D721Med (cell line): ENCODE measurements around the gene CHRND.

Experiments
- DNase-seq: peaks from one replicate; pipeline ENCODE4 v3.0.0; 2011; ENCODE audit warnings: low spot score; ENCODE audit not compliant: insufficient read length
- FAIRE-seq: peaks from 2 replicates; lab custom pipeline; 2011; peaks lifted over from hg19 to GRCh38; lab: Jason Lieb, UNC
- TF ChIP-seq, protein P1 (sequence below): IDR thresholded peaks from 2 replicates; pipeline ENCODE4 v1.5.1; 2012; ENCODE audit warnings: mild to moderate bottlenecking, control low read depth; ENCODE audit not compliant: insufficient read depth; ENCODE audit errors: missing control alignments

Gene CHRND

DNA sequence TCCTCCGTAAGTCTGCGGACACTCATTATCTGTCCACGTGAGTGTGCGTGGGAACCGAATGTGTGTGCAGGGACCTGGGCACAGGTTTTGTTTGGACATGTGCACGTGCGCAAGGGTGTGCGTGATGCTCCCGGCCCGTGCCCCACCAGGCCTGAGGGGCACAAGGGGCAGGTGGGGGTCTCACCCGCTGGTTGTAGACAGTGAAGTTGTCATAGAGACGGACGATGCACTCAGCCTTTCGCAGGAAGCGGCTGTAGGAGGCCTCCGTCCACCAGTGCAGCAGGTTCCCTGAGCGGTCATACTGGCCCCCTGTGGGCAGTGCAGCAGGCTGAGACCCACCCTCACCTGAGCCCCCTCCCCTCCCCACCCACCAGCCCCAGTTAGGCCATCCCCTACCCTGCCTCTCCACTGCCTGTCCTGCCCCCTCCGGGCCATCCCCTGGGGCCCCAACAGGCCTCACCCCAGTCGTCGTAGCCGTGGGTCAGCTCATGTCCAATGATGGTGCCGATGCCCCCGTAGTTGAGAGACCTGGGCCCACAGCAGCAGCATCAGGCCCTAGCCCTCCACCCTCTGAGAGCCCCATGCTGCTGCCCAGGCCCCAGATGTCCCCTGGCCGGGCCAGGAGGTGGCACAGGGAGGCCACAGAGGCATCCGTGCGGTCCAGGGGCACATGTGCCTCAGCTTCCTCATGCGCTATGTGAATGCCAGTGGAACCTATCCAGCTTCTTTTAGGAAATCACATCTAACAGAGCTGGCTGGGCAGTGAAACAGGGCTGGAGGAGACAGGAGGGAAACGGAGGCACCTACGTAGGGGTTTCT lies 44.4 kb upstream of the CHRND start:
- FAIRE-seq: no peak
- DNase-seq: no peak
- TF ChIP-seq, protein P1, sequence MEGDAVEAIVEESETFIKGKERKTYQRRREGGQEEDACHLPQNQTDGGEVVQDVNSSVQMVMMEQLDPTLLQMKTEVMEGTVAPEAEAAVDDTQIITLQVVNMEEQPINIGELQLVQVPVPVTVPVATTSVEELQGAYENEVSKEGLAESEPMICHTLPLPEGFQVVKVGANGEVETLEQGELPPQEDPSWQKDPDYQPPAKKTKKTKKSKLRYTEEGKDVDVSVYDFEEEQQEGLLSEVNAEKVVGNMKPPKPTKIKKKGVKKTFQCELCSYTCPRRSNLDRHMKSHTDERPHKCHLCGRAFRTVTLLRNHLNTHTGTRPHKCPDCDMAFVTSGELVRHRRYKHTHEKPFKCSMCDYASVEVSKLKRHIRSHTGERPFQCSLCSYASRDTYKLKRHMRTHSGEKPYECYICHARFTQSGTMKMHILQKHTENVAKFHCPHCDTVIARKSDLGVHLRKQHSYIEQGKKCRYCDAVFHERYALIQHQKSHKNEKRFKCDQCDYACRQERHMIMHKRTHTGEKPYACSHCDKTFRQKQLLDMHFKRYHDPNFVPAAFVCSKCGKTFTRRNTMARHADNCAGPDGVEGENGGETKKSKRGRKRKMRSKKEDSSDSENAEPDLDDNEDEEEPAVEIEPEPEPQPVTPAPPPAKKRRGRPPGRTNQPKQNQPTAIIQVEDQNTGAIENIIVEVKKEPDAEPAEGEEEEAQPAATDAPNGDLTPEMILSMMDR: no peak

DNA sequence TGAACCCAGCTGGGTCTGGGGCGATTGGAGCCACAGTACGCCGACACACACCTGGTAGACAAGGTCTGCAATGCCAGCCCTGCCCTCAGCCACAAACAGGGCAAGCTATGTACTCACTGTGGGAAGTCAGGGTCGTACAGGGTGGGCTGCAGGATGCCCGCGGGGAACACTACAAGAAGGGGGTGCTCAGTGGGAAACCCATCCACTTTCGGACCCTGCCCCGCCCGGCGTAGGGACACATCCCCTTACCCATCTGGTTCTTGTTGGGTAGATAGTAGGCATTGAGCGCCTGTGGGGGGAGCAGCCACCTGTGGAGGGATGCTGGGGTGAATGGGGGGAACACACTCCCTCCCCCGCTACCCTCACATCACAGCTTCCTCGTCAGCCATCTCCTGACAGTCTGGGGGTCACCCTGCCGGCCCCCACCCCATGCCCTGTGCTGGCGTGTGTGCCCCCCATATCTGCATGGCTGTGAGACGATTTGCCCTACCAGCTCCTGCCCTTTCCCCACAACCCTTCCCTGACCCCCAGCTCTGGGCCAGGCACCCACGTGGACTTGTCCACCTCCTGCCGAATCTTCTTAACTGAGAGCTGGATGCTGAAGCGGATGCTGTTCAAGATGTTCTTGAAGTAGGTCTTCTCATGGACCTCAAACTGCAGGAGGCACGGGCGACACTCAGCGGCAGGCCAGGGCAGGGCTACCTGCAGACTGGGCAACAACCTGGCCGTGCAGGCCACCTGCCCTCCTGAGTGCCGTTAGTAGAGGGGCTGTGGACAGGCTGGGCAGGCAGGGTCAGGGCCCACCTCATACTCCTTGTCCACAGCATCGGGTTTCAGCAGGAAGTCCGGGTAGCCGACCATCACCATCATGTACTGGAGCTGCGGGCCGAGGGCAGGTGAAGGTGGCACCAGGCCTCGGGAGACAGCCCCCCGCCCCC lies 43.4 kb upstream of the CHRND start:
- TF ChIP-seq, protein P1: no peak
- FAIRE-seq: no peak
- no peak for DNase-seq

DNA sequence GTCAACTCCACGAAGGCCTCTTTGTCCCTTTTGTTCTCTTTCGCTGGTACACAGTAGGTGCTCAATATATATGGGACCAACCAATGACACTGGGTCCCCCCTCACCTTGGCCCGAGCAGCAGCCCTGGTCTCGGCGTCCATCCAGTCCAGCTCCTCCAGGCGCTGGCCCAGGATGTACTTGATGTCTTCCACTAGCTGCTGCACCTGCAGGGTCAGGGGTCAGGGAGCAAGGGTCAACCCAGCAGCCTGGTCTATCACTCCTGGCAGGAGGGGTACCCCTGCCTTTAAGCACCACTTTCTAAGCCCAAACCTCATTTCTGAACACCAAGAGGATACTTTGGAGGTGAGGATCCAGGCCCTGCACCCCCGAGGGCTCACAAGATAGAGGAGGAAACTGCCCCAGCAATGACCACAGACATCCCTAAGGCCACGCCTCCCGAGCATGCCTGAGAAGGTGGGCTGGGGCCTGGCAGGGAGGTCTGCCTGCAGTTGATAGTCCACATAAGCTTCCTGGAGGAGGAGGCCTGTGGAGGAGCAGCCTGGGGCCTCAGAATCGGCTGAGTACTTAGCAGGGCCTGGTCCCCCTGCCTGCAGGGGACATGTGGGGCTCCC lies 42.5 kb upstream of the CHRND start:
- FAIRE-seq (no peak), DNase-seq (no peak)
- TF ChIP-seq, protein P1: no peak

DNA sequence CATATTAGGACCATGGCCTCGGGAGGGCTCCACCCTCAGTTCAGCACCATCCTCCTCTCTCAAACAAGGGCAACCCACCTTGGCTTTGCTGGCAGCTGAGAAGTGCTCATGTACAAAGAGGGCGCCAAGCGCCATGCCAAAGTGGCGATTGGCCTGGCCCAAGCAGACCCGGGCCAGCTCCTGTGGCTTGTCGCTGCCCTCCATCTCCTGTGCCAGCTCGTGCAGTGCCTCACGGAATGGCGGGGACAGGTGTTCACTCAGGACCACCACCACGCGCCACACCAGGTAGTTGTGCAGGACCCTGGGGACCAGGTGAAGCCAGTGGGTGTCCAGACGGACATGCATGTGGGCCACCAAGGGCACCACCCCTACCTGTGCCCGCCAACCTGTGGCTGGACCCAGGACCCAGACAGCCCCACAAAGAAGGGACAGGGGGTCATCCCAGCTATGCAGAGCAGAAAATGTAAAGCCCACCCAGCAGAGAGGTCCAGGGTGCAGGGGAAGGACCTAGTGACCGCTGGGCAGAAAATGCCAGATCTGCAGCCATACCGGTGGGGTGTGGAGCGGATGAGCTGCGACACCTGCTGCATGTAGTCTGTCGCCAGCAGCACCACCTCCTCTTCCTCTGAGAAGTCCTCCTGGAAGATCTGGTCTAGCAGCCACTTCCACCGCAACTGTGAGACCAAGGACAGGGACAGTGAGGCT lies 41.9 kb upstream of the CHRND start:
- no peak for DNase-seq
- TF ChIP-seq, protein P1: no peak
- no peak for FAIRE-seq

DNA sequence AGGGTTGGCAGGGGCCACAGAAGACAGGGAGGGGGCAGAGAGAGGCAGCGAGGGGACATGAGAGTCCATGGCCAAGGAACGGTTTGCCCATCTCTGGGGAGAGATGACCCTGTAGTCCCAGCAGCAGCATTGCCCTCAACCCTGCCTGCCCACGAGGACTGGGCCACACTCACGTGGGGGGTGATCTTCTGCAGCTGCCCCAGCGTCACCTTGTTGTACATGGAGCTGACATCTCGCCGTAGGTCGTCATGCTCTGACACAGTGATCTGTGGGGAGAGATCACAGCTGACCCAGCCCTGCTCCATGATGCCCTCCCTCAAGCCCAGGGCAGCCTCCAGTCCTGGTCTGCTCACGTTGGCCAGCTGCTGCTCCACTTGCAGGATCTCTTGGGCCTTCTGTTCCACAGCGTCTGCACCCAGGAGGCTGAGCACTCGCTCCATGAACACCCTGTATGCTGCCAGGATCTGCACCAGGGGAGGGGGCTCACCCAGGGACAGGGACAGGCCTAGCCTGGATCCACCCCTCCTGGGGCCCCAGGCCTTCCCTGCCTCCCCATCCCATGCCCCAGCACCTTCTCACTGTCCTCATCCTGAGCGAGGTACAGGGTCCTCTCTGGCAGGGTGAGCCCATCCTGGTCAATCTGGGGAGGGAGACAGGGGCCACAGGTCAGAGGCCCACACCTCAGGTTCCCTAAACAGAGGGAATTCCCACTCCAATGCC lies 41.2 kb upstream of the CHRND start:
- DNase-seq: no peak
- FAIRE-seq: no peak
- TF ChIP-seq, protein P1: no peak

DNA sequence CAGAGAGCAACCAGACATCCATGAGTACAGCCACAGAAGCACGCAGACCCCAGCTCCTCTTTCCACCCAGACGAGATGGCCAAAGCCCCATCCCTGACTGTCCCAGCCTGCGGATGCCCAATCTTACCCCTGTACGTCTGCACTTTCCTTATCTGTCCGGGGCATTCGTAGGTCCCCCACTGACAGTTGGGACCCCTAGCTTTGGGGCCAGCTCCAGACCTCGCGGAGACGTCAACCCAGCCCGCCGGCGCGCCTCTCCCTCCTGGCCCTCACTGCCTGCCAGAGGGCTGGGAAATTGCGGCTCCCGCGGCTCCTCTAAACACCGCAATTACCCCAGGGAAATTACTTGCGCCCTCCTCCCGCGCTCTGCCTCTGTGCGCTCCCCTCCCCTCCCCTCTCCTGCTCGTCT lies 40.6 kb upstream of the CHRND start:
- DNase-seq: no peak

More for the DNA sequence above, 40.6 kb upstream of the CHRND start:
- FAIRE-seq: no peak
- TF ChIP-seq, protein P1: no peak
